ENCODE results near the gene BICC1.

The BICC1 gene

GRCh38 chr10:58517081-58517480 lies 4.4 kb downstream of the BICC1 start:
- DNase-seq: no peak
- no peaks in the 10 kb centered on the region for H3K36me3 ChIP-seq
- no peak for TF ChIP-seq CTCF (IDR thresholded peaks at IDR 0.05; ENCODE audit: low read depth, low read length)
- H3K4me3 ChIP-seq (ENCODE audit: low read depth, low read length): no peak overlapping the region
- H3K4me1 ChIP-seq: no peaks in the 10 kb centered on the region; the same call in 1 of the 2 replicates
- H3K27me3 ChIP-seq: no peaks in the 10 kb centered on the region
- no peaks in the 10 kb centered on the region for H3K9me3 ChIP-seq

- TF ChIP-seq CTCF (IDR thresholded peaks at IDR 0.05; ENCODE audit: low read depth, low read length): no peak
- H3K4me1 ChIP-seq: no peaks in the 10 kb centered on the region; the same call in 1 of the 2 replicates
- DNase-seq: no peak
- no peaks in the 10 kb centered on the region for H3K36me3 ChIP-seq
- H3K27me3 ChIP-seq: no peaks in the 10 kb centered on the region
- H3K4me3 ChIP-seq (ENCODE audit: low read depth, low read length): no peak overlapping the region
- no peaks in the 10 kb centered on the region for H3K9me3 ChIP-seq
Observed at GRCh38 chr10:58517491-58518355, 5.1 kb downstream of the BICC1 start.

- DNase-seq: no peak
- Histone ChIP-seq H3K36me3 (no peaks in the 10 kb centered on the region), H3K9me3 (no peaks in the 10 kb centered on the region), H3K27me3 (no peaks in the 10 kb centered on the region), H3K4me3 (ENCODE audit: low read depth, low read length) (no peak overlapping the region), H3K4me1 (no peaks in the 10 kb centered on the region; the same call in 1 of the 2 replicates)
- no peak for TF ChIP-seq CTCF (IDR thresholded peaks at IDR 0.05; ENCODE audit: low read depth, low read length)
Observed at GRCh38 chr10:58518775-58519174, 6.1 kb downstream of the BICC1 start.

GRCh38 chr10:58529077-58529728 lies 16.5 kb downstream of the BICC1 start:
- no peaks in the 10 kb centered on the region for H3K36me3 ChIP-seq

GRCh38 chr10:58531084-58531695 lies 18.5 kb downstream of the BICC1 start:
- peak; percentile 90 for TF ChIP-seq CTCF (IDR thresholded peaks at IDR 0.05; ENCODE audit: low read depth, low read length)
- Histone ChIP-seq H3K27me3 (no peaks in the 10 kb centered on the region), H3K4me3 (ENCODE audit: low read depth, low read length) (no peak overlapping the region), H3K36me3 (no peaks in the 10 kb centered on the region), H3K9me3 (no peaks in the 10 kb centered on the region), H3K4me1 (peaks cover 4% of the 10 kb centered on the region)
- DNase-seq: peak; percentile 68

More at GRCh38 chr10:58529077-58529728, 16.5 kb downstream of the BICC1 start:
- Histone ChIP-seq H3K4me3 (ENCODE audit: low read depth, low read length) (no peak overlapping the region), H3K27me3 (no peaks in the 10 kb centered on the region), H3K9me3 (no peaks in the 10 kb centered on the region), H3K4me1 (peaks cover 4% of the 10 kb centered on the region)
- no peak for TF ChIP-seq CTCF (IDR thresholded peaks at IDR 0.05; ENCODE audit: low read depth, low read length)
- no peak for DNase-seq
